GM12801 (cell line): ENCODE measurements around the gene DUSP22.

Experiments used
- CTCF ChIP-seq: IDR thresholded peaks from one replicate; pipeline ENCODE4 v1.5.1; 2011; ENCODE audit warnings: control low read depth; ENCODE audit not compliant: insufficient read length; ENCODE audit errors: extremely low read depth

Gene DUSP22

GRCh38 chr6:394641-395289, 102.5 kb downstream of the DUSP22 start:
- TF ChIP-seq CTCF, result no peak

- no peak for TF ChIP-seq CTCF
Measured at GRCh38 chr6:395432-396125, 103.3 kb downstream of the DUSP22 start.

GRCh38 chr6:396126-396520, 103.8 kb downstream of the DUSP22 start:
- no peak for TF ChIP-seq CTCF

GRCh38 chr6:397056-397455, 104.8 kb downstream of the DUSP22 start:
- no peak for TF ChIP-seq CTCF

- no peak for TF ChIP-seq CTCF
Measured at GRCh38 chr6:397604-398003, 105.3 kb downstream of the DUSP22 start.

- TF ChIP-seq CTCF, result no peak
Measured at GRCh38 chr6:398065-398464, 105.8 kb downstream of the DUSP22 start.

GRCh38 chr6:398558-399078, 106.3 kb downstream of the DUSP22 start:
- TF ChIP-seq CTCF, result no peak
